HG02973 (cell line): ENCODE measurements around the gene AXDND1.
"Not testable (repeated sequence)": the region's sequence is repeated elsewhere in the genome, so short reads cannot be mapped to it uniquely, and the experiment has no call there.

ENCODE experiments used
- ATAC-seq: cut with Tn5 transposase; IDR thresholded peaks from one replicate; pipeline ENCODE4 v1.9.1; 2021; ENCODE audit warnings: moderate library complexity; ENCODE audit not compliant: unreplicated experiment

The AXDND1 gene

DNA sequence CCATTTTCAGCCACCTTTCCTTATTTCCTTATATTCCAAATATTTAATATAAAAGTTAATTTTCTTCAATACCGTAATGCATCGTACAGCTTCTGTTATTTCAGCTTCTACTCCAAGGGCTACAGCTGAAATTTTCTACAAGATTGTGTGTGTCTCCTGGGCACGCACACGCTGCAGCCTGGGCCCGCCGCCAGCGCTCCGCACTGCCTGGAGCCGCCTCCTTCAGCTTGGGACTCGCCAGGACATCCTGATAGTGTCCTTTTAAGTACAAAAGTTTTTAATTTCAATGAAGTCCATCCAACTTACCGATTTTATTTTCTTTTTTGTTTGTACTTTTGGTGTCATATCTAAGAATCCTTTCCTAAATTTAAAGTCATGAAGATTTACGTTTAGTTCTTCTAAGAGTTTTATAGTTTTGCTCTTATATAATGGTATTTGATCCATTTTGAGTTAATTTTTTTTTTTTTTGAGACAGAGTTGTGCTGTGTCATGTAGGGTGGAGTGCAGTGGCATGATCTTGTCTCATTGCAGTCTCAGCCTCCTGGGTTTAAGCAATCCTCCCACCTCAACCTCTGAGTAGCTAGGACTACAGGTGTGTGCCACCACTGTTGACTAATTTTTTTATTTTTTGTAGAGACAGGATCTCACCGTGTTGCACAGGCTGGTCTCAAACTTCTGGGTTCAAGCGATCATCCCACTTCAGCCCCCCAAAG lies 82.8 kb downstream of the AXDND1 start:
- ATAC-seq: no peak

DNA sequence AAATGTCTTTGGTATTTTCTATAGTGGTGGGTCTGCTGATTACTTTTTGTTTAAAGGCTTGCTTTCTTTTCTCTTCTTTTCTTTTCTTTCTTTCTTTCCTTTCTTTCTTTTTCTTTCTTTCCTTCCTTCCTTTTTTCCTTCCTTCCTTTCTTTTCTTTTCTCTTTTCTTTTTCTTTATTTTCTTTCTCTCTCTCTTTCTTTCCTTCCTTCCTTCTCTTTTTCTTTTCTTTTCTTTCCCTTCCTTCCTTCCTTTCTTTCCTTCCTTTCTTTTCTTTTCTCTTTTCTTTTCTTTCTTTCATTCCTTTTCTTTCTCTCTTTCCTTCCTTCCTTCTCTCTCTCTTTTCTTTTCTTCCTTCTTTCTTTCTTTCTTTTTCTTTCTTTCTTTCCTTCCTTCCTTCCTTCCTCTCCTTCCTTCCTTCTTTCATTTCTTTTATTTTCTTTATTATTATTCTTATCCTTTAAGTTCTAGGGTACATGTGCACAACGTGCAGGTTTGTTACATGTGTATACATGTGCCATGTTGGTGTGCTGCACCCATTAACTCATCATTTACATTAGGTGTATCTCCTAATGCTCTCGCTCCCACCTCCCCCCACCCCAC lies 93.9 kb downstream of the AXDND1 start:
- not testable (repeated sequence) for ATAC-seq

DNA sequence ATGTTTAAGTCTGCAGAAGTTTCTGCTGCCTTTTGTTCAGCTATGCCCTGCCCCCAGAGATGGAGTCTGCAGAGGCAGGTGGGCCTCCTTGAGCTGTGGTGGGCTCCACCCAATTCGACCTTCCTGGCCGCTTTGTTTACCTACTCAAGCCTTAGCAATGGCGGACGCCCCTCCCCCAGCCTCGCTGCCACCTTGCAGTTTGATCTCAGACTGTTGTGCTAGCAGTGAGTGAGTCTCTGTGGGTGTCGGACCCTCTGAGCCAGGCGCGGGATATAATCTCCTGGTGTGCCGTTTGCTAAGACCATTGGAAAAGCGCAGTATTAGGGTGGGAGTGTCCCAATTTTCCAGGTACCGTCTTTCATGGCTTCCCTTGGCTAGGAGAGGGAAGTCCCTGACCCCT lies 99.9 kb downstream of the AXDND1 start:
- ATAC-seq: not testable (repeated sequence)

DNA sequence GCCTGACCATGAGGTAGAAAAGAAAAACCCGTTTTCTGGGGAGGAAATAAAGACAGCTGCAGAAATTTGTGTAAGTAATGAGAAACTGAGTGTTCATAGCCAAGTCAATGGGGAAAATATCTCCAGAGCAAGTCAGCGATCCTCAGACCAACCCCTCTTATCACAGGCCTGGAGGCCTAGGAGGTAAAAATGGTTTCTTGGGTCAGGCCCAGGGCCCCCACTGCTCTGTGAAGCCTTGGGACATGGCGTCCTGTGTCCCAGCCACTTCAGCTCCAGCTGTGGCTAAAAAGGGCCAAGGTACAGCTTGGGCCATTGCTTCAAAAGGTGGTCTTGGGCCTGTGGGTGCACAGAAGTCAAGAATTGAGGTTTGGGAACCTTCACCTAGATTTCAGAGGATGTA lies 108.9 kb downstream of the AXDND1 start:
- ATAC-seq: no peak

DNA sequence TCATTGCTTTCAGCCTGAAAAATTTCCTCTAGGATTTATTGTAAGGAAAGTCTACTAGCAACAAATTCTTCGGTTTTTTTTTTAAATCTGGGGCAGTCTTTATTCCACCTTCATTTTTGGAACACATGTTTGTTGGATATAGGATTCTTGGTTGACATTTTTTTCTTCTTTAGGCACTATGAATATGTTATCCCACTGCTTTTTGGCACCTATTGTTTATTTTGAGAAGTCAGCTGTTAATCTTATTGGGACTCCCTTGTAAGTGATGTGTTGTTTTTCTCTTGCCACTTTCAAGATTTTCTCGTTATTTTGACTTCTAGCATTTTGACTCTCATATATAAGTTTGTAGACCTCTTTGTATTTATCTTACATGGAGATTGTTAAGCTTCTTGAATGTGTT lies 110.7 kb downstream of the AXDND1 start:
- no peak for ATAC-seq

DNA sequence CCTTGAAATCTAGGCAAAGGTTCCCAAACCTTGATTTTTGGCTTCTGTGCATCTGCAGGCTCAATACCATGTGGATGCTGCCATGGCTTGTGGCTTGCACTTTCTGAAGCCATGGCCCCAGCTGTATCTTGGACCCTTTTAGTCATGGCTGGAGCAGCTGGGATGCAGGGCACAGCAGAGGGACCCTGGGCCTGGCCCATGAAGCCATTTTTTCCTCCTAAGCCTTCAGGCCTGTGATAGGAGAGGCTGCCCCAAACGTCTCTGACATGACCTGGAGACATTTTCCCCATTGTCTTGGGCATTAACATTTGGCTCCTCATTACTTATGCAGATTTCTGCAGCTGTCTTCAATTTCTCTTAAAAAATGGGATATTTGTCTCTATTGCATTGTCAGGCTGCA lies 112.6 kb downstream of the AXDND1 start:
- no peak for ATAC-seq

DNA sequence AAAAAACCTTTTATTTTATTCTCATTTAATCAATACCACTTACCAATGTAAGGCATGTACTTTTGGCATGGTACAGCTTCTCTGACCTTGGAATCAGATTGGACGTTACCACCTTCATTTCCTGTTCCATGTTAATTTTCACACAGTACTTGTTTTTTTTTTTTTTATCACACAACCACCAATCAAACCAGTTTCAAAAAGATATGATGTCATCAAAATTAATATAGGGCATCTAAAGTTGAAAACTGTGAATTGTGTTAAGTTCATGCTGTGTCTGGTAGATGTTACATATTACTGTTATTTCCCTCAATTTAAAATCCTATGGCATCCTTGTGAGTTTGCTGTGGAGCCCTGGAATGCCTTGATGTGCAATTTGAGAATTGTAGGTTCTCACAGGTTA lies 124.8 kb downstream of the AXDND1 start:
- no peak for ATAC-seq

DNA sequence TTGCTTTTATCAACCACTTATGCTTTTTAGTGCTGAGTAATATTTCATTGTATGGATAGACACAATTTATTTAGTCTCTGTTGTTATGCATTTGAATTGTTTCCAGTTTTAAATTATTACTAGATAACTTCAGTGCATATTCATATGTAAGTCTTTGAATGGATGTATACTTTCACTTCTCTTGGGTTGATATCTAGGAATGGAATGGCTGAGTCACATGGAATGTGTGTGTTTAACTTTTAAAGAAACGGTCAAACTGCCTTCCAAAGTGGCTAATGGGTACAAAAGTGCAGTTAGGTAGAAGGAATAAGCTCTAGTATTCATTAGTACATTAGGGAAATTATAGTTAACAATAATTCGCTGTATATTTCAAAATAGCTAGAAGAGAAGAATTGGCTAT lies 127.6 kb downstream of the AXDND1 start:
- ATAC-seq: no peak

DNA sequence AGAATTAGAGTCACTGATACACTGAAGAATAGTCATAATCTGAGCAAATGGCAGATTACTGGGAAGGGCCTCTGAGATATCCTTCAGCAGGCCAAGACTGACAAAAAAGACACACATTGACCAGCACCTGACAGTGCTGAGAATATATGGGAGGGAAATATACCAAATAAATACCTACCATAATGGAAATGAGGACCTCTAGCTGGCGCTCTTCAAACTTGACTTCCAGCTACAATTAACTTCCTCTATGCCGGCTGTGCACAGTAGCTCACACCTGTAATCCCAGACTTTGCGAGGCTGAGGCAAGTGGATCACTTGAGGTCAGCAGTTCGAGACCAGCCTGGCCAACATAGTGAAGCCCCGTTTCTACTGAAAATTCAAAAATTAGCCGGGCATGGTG lies 140.4 kb downstream of the AXDND1 start:
- ATAC-seq: no peak

DNA sequence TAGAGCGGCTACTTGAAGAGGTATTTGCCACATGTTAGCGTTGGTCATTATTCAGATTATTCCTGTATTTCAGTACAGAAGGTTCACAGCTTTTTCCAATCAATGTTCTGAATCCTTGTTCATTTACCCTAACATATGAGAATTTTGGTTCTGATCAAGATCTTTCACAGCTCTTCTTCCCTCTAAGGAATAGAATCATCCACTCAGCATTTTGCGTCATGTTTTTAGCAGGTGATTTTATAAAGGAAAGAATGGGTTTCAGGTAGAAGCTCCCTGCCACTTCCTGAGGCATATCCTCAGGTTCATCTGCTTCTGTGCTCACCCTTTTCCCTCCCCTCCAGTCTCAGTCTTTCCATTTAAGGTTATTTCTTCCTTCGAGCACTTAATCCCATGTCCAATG lies 143.6 kb downstream of the AXDND1 start:
- no peak for ATAC-seq

DNA sequence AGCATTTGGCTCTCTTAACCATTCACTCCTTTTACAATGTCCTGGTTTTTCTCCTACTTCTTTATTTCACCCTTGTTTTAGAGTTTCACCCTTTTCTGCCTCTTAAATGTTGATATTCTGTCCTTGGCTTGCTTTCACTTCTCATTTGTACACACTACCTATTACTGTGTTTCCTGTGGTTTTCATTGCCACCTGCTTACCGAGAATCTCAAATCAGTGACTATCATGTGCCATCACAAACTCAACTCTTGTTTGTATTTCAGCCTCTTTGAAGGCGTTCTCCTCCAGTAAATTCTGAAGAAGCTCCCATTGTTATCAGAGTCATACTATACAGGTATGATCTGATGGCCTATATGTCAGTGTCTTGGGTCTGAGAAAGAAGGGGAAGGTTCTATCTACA lies 144.3 kb downstream of the AXDND1 start:
- no peak for ATAC-seq

DNA sequence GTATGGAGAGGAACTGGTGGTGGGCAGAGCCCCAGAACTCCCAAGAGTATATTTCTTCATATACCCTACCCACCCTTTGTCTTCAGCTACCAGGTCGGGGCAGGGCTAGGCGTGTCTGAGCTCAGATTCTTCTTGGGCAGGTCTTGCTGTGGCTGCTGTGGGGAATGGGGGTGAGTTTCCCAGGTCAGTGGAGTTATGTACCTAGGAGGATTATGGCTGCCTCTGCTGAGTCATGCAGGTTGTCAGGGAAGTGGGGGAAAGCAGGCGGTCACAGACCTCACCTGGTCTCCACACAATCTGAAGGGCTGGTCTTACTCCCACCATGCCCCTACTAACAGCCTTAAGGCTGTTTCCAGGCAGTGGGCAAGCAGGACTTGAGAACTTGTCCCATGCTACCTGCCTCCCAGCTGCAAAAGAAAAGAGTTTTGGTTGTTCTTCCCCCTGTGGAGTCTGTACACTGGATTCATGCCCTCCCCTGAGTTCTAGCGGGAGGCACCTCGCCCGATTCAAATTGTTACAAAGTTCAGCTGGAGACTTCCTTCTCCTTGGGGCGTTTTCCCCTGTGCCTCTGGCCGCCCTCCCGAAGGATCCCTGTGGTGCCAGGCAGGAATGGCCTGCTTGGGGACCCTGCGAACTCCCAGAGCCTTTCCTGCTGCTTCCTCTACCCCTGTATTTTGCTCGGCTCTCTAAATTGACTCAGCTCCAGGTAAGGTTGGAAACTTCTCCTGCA lies 151.4 kb downstream of the AXDND1 start:
- ATAC-seq: no peak

DNA sequence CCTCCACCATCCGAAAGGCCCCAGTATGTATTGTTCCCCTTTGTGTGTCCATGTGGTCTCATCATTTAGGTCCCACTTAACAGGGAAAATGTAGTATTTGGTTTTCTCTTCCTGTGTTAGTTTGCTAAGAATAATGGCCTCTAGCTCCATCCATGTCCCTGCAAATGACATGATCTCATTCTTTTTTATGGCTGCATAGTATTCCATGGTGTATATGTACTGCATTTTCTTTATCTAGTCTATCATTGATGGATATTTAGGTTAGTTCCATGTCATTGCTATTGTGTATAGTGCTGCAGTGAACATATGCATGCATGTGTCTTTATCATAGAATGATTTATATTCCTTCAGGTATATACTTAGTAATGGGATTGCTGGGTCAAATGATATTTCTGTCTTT lies 152.8 kb downstream of the AXDND1 start:
- ATAC-seq: not testable (repeated sequence)

DNA sequence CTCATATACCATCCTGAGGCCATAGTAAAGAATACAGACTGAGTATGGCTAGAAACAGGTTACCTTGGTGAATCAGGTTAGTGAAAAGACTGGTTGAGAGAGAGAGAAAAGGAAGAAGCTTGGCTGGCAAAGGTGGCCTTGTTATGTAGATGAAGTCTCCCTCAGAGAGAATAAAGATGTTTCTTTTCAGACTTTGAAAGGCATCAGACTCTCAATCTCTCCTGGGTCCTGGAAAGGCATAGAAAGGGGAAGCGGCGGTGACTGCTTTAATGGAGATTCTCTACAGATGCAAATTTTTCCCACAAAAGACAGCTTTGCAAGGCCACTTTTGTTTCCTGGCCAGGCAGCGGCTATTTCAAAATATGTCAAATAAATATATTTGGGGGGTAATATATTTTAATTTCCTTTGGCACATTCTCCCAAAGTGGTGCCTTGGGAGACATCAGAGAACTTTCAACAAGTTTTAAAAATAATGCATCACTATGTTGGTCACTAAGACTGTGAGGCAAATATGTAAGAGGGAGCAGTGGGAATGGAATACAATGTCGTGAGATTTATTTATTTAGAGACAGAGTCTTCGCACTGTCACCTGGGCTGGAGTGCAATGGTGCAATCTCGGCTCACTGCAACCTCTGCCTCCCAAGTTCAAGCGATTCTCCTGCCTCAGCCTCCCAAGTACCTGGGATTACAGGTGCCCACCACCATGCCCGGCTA lies 163.9 kb downstream of the AXDND1 start:
- ATAC-seq: no peak

DNA sequence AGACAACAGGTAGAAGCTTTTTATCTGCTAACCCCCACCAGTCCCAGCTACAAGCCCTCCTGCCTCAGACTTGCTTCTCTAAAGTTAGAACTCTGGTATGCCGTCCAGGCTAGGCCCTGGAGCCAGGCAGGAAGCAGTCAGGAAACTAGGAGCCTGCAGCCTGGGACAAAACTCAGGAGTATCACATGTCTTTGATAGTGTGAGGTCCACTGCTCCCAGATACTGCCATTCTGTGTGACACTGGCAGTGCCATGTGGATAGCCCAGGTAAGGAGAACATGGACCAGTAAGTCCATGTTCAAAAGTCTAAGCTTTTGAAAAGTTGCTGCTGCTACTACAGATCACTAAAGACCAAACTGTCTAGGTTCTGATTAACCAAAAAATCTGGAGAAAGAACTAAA lies 164.6 kb downstream of the AXDND1 start:
- ATAC-seq: no peak

DNA sequence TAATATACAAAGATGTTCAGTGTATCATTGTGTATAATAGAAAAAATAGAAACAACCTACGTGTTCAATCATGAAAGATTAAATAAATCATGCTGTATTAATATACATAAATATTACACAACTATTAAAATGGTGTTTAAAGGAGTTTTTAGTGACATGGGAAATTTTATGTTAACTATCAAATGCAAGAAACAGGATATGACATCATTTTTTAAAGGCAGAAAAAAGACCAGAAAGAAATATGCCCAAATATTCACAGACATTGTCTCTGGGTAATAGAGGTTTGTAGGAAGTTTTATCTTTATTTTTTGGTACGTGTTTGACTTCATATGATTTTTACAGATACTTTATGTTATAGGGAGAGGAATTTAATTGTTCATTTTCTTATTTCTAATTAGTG lies 176.0 kb downstream of the AXDND1 start:
- ATAC-seq: no peak

DNA sequence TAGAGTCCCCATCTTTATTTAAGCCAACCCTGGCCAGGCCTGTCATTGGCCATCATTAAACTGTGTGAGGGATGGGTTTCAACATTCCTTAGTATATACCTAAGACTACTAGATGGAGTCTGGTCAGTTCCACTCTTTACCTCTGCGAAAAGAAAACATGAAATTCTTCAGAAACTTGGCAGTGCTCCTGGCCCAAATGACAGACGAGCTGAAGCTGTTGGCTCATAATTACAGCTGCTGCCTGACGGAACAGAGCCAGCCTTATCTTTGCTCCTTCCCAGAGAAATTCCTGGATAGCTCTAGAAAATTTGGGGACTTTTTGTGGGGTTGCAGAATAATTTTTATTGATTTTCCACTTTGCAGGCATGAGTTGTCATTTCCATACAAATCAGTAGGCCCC lies 179.6 kb downstream of the AXDND1 start:
- ATAC-seq: no peak

DNA sequence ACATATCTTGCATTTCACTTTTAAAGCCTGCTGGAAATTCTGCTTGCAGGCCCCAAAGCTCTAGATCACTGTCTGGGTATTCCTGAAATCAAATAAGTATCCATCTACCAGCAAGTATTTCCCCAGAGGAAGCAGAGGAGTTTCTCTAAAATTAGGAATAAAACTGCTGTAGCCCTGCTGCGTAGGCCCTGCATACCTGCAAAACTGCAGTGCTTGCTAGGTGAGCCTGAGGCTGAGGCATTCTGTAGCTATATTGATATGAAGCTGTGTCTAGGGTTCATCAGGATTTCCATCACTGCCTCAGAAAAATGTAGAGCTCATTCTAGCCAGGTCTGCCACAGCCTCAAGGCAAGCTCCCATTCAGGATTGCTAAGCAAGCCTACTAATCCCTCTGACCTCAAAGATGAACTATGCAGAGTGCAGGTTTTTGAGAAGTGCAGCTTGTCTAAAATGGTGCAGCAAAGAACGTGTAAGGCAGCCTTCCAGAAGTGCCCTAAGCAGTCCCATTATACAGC lies 181.3 kb downstream of the AXDND1 start:
- no peak for ATAC-seq

DNA sequence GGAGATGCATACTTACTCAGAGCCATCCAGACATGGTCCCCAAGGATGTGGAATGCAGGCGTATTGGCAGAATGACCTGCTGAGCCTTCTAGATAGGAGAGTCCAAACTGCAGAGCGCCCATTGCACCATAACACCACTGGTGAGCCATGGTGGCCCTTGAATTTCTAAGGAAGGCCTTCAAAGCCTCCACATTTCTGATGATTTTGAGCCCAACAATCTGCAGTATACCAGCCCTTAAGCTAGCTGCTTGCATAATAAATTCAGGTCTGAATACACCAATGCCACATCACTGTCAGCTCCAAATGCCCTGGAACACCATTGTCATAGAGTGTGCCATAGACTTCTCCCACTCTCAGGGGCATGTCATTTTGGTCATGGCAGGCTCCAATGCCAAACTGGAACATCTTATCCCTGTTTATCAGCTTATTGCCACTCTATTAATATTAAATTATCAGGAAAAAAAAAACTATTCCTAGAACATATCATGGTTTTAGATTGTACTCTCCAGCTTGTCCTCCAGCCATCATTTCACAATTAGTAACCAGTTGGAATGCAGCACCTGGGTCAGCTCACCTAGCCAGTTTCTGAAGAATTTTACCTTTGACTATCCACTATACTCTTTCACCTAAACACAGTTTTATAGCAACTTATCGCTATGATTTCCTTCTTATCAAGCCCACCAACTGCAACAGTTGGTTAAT lies 183.0 kb downstream of the AXDND1 start:
- ATAC-seq: no peak

DNA sequence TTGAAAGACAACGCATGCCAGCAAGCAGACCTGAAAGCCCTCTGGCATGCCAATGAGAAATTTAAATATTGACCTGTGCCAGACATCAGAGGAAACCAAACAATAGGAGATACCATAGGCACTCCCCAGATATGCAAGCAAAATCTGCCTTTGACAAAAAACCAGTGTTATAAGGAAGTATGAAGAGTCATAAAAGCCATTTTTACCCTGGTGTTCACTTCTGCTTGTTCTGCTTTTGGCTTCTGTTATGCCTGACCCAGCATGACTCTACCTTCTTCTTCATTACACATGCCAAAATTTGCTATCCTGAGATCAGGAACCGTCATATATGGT lies 183.6 kb downstream of the AXDND1 start:
- no peak for ATAC-seq
